PC-3 (cell line): Measurements from ENCODE around the gene TMCC2. TPM values are rescaled to one million over a fixed set of nuclear protein-coding genes. Genes with fewer than 3 reads are reported as not detected.
"Not testable (repeated sequence)": the region's sequence is repeated elsewhere in the genome, so short reads cannot be mapped to it uniquely, and the experiment has no call there.

ENCODE experiments used
- ATAC-seq: fragments of 200-7000 bp; cut with Tn5 transposase; 2 replicates; pipeline ENCODE4 v1.9.1; 2020; ENCODE audit warnings: mild to moderate bottlenecking, moderate library complexity
- Bru-seq: library from RNA; stranded (reverse); fragments of 400-500 nt; gene quantifications from one replicate; lab custom pipeline; 2021; lab: Mats Ljungman, UMichigan
- BruChase-seq, 2 experiments: library from RNA; stranded (reverse); fragments of 400-500 nt; gene quantifications; one replicate each; lab custom pipeline; 2021; lab: Mats Ljungman, UMichigan
- BruUV-seq: library from RNA; stranded (reverse); fragments of 400-500 nt; replicated peaks from 2 replicates; lab custom pipeline; 2021; lab: Mats Ljungman, UMichigan
- CTCF ChIA-PET: fragments of 300-600 bp; sonication (Branson Sonifier 250); formaldehyde crosslinking; loops from one replicate; lab custom pipeline; 2022; ENCODE audit warnings: antibody characterized with exemption; lab: Charles Lee
- POLR2A ChIA-PET: fragments of 300-600 bp; sonication (Branson Sonifier 250); formaldehyde crosslinking; loops from one replicate; lab custom pipeline; 2022; ENCODE audit warnings: antibody characterized with exemption; ENCODE audit not compliant: unreplicated experiment; lab: Charles Lee
- DNase-seq: peaks from one replicate; pipeline ENCODE4 v3.0.0-alpha.2; 2015
- H2AFZ ChIP-seq: fragments of 300-600 bp; sonication (generic); 2 replicates; pipeline ENCODE4 v1.6.0; 2016; ENCODE audit warnings: antibody characterized with exemption, low read length
- H3F3A ChIP-seq: fragments of 300-600 bp; sonication (generic); one replicate; pipeline ENCODE4 v1.6.0; 2017; ENCODE audit warnings: antibody characterized with exemption, low read length, control low read depth, mild to moderate bottlenecking; ENCODE audit not compliant: unreplicated experiment
- H3K27ac ChIP-seq: fragments of 300-600 bp; sonication (generic); 2 replicates; pipeline ENCODE4 v1.5.1; 2016; ENCODE audit warnings: mild to moderate bottlenecking, low read length
- H3K27me3 ChIP-seq: fragments of 300-600 bp; sonication (generic); 2 replicates; pipeline ENCODE4 v1.6.1; 2016; ENCODE audit warnings: low read length, mixed read lengths
- H3K36me3 ChIP-seq: fragments of 300-600 bp; sonication (generic); 2 replicates; pipeline ENCODE4 v1.6.1; 2016; ENCODE audit warnings: low read depth, mixed run types, low read length, mixed read lengths
- H3K4me1 ChIP-seq: fragments of 300-600 bp; sonication (generic); 2 replicates; pipeline ENCODE4 v1.5.1; 2016; ENCODE audit warnings: low read length; ENCODE audit not compliant: insufficient read depth
- H3K4me2 ChIP-seq: fragments of 300-600 bp; sonication (generic); 2 replicates; pipeline ENCODE4 v1.6.0; 2016; ENCODE audit warnings: low read length
- H3K4me3 ChIP-seq: fragments of 300-600 bp; sonication (generic); 2 replicates; pipeline ENCODE4 v1.5.1; 2016; ENCODE audit warnings: mild to moderate bottlenecking, low read length, mixed read lengths
- H3K79me2 ChIP-seq: fragments of 300-600 bp; sonication (generic); 2 replicates; pipeline ENCODE4 v1.6.1; 2017; ENCODE audit warnings: low read length, mixed read lengths
- H3K9ac ChIP-seq: fragments of 300-600 bp; sonication (generic); 2 replicates; pipeline ENCODE4 v1.6.0; 2016; ENCODE audit warnings: mild to moderate bottlenecking, low read length
- H3K9me2 ChIP-seq: fragments of 300-600 bp; sonication (generic); replicated peaks from 2 replicates; pipeline ENCODE4 v1.6.1; 2016; ENCODE audit warnings: mixed run types, low read length, mixed read lengths
- H3K9me3 ChIP-seq: fragments of 300-600 bp; sonication (generic); 2 replicates; pipeline ENCODE4 v1.6.1; 2016; ENCODE audit warnings: low read length, mixed read lengths
- H4K20me1 ChIP-seq: fragments of 300-600 bp; sonication (generic); 2 replicates; pipeline ENCODE4 v1.6.1; 2016; ENCODE audit warnings: low read length, mixed read lengths
- EZH2 ChIP-seq: fragments of 300-600 bp; sonication (generic); IDR thresholded peaks from one replicate; pipeline ENCODE4 v1.6.1; 2017; ENCODE audit warnings: antibody characterized with exemption, mild to moderate bottlenecking, low read length; ENCODE audit not compliant: unreplicated experiment
- EZH2phosphoT487 ChIP-seq: fragments of 300-600 bp; sonication (generic); IDR thresholded peaks from 2 replicates; pipeline ENCODE4 v1.6.1; 2018; ENCODE audit warnings: mild to moderate bottlenecking, antibody characterized with exemption, low read length, borderline replicate concordance
- intact Hi-C: fragments of 100-400 bp; cut with micrococcal nuclease; formaldehyde crosslinking; loops from 2 replicates; pipeline ENCODE4 v1.9.0; 2023
- long read RNA-seq: library from polyadenylated mRNA; unstranded; transcript quantifications from one replicate; pipeline ENCODE4 v2.0.0, GENCODE V29; 2021; ENCODE audit not compliant: unreplicated experiment
- total RNA-seq: library from RNA; depleted of rRNA; stranded (reverse); fragments of >200 nt; gene quantifications from 2 replicates; pipeline ENCODE4 v1.2.3, GENCODE V29; 2014; rRNA removed
- TF ChIP-seq, protein P1 (sequence below): fragments of 300-600 bp; sonication (generic); conservative IDR thresholded peaks from 2 replicates; pipeline ENCODE4 v1.5.1; 2017; ENCODE audit warnings: antibody characterized with exemption, low read depth, mild to moderate bottlenecking, low read length

TMCC2 gene
- total RNA-seq (8.7 and 11.3 TPM in 2 replicates), Bru-seq, nascent RNA (percentile 44 among the genes with signal in this experiment), BruChase-seq, experiment 1, labeled RNA remaining after a 6-hour chase (percentile 47 among the genes with signal in this experiment), BruChase-seq, experiment 2, labeled RNA remaining after a 2-hour chase (percentile 38 among the genes with signal in this experiment)
- long read RNA-seq, transcript TMCC2-203 (5 exons, 3,738 nt): major isoform, 12 of 21 reads
- long read RNA-seq, partial matches to known transcripts: 6 of 21 reads
- long read RNA-seq, other reads (novel, unspliced or antisense): 3 of 21 reads

- H3F3A ChIP-seq: no peaks in the 10 kb centered on the region
- ChIA-PET POLR2A (interaction anchor here (0.6 kb wide), 1 partner anchor 19 kb away, joined by 3 read pairs; no protein-coding TSS in a partner anchor), CTCF (interaction anchor here (0.5 to 3.0 kb wide), 5 partner anchors 30 to 420 kb away, joined by 3 to 22 read pairs (median 7); no protein-coding TSS in a partner anchor)
- no peaks in the 10 kb centered on the region for H3K79me2 ChIP-seq
- peak; percentile 82 for ATAC-seq
- DNase-seq: peak; percentile 92
- no peaks in the 10 kb centered on the region for H4K20me1 ChIP-seq
- peaks cover 19% of the 10 kb centered on the region for H3K4me1 ChIP-seq
- H3K4me3 ChIP-seq: peak within 1 kb of the TSS; percentile 81
- intact Hi-C loops: loop anchor here (1.0 to 5.0 kb wide), 3 partner anchors 17 to 105 kb away; partner anchors contain the start of gene DSTYK
- TF ChIP-seq, protein P1, sequence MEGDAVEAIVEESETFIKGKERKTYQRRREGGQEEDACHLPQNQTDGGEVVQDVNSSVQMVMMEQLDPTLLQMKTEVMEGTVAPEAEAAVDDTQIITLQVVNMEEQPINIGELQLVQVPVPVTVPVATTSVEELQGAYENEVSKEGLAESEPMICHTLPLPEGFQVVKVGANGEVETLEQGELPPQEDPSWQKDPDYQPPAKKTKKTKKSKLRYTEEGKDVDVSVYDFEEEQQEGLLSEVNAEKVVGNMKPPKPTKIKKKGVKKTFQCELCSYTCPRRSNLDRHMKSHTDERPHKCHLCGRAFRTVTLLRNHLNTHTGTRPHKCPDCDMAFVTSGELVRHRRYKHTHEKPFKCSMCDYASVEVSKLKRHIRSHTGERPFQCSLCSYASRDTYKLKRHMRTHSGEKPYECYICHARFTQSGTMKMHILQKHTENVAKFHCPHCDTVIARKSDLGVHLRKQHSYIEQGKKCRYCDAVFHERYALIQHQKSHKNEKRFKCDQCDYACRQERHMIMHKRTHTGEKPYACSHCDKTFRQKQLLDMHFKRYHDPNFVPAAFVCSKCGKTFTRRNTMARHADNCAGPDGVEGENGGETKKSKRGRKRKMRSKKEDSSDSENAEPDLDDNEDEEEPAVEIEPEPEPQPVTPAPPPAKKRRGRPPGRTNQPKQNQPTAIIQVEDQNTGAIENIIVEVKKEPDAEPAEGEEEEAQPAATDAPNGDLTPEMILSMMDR: no peak
- TF ChIP-seq EZH2 (no peak), EZH2phosphoT487 (no peak)
- no peaks in the 10 kb centered on the region for H3K27me3 ChIP-seq
- H3K9me2 ChIP-seq: no peaks in the 10 kb centered on the region
- H2AFZ ChIP-seq: peak within 1 kb of the TSS; percentile 92
- H3K4me2 ChIP-seq: peak within 1 kb of the TSS; percentile 99
- no peaks in the 10 kb centered on the region for H3K9me3 ChIP-seq
- peak within 1 kb of the TSS; percentile 41 for H3K9ac ChIP-seq
- no TSS peak for BruUV-seq
- no peak within 1 kb of the TSS for H3K27ac ChIP-seq
- H3K36me3 ChIP-seq: no peaks in the 10 kb centered on the region
These were observed at the start of gene TMCC2 for GRCh38 chr1:205227584-205228013. Gene TMCC2, plus strand, starts transcription at chr1:205227946. Its CDS starts 619 bp downstream, at chr1:205228565.

DNA sequence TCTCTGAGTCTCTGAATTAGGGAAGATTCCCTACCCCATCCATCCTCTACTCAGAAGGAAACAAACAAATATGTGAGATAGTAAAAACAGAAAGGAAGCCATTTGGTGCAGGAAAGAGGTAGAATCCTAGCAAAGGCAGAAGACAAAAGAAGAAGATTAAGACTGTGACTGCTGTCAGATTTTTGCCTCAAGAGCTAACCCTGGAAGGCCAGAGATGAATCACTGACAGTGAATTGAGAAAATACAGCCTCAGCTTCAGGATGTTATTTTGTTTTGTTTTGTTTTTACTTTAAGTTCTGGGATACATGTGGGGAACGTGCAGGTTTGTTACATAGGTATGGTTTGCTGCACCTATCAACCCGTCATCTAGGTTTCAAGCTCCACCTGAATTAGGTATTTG, 47.9 kb upstream of the TMCC2 start:
- peaks cover 7% of the 10 kb centered on the region for H3F3A ChIP-seq
- no peaks in the 10 kb centered on the region for H3K9me2 ChIP-seq
- peaks cover 18% of the 10 kb centered on the region for H3K4me1 ChIP-seq
- H3K27ac ChIP-seq: no peak overlapping the region
- ChIA-PET CTCF (no interaction called here), POLR2A (interaction anchor here (0.5 kb wide), 1 partner anchor 57 kb away, joined by 8 read pairs; no protein-coding TSS in a partner anchor)
- H3K9ac ChIP-seq: no peak overlapping the region
- no peak for DNase-seq
- intact Hi-C loops: loop anchor here (5.0 kb wide), 2 partner anchors 47 to 77 kb away; partner anchors contain the start of gene TMCC2
- no peaks in the 10 kb centered on the region for H4K20me1 ChIP-seq
- H3K79me2 ChIP-seq: peaks cover 6% of the 10 kb centered on the region; the same call in 1 of the 2 replicates
- no peak overlapping the region for H2AFZ ChIP-seq
- no TSS peak for BruUV-seq
- TF ChIP-seq EZH2 (no peak), EZH2phosphoT487 (no peak)
- TF ChIP-seq, protein P1: no peak
- H3K4me2 ChIP-seq: no peak overlapping the region
- no peak overlapping the region for H3K4me3 ChIP-seq
- H3K36me3 ChIP-seq: no peaks in the 10 kb centered on the region; the same call in 1 of the 2 replicates
- no peaks in the 10 kb centered on the region for H3K9me3 ChIP-seq
- no peaks in the 10 kb centered on the region for H3K27me3 ChIP-seq
- ATAC-seq: no peak

- H4K20me1 ChIP-seq, CTCF ChIA-PET, H2AFZ ChIP-seq, DNase-seq, H3K36me3 ChIP-seq, H3K9me2 ChIP-seq, H3F3A ChIP-seq, intact Hi-C loops, H3K27me3 ChIP-seq, ATAC-seq, H3K9ac ChIP-seq, H3K4me3 ChIP-seq, POLR2A ChIA-PET, BruUV-seq, H3K4me2 ChIP-seq, H3K79me2 ChIP-seq, H3K9me3 ChIP-seq, H3K27ac ChIP-seq: not testable (repeated sequence)
- H3K4me1 ChIP-seq: peaks cover 13% of the 10 kb centered on the region
These were observed 47.4 kb upstream of the TMCC2 start for GRCh38 chr1:205180331-205180730.
